AG04450 (cell line): ENCODE measurements around the gene PPM1H. TPM values are rescaled to one million over a fixed set of nuclear protein-coding genes. Genes with fewer than 3 reads are reported as not detected.

Source experiments
- CTCF ChIA-PET: fragments of 300-600, 350-600 bp; formaldehyde crosslinking; extraction: SDS; loops from one replicate; lab custom pipeline; 2022; ENCODE audit warnings: antibody characterized with exemption, inconsistent platforms; lab: Charles Lee
- POLR2A ChIA-PET: fragments of 350-600 bp; formaldehyde crosslinking; extraction: SDS; loops from one replicate; lab custom pipeline; 2021; ENCODE audit warnings: antibody characterized with exemption, inconsistent platforms; lab: Yijun Ruan, JAX
- DNase-seq: peaks from one replicate; pipeline ENCODE4 v3.0.0-alpha.2; 2011; ENCODE audit warnings: low read depth, low spot score
- H3K27ac ChIP-seq: one replicate; pipeline ENCODE4 v1.5.1; 2012; ENCODE audit warnings: low read depth, low read length, control low read depth
- H3K27me3 ChIP-seq: one replicate; pipeline ENCODE4 v1.6.0; 2012; ENCODE audit warnings: low read length; ENCODE audit not compliant: control insufficient read depth, insufficient read depth
- H3K4me3 ChIP-seq: 2 replicates; pipeline ENCODE4 v1.5.1; 2011; ENCODE audit warnings: mild to moderate bottlenecking, low read depth, low read length, control low read depth
- H3K9me3 ChIP-seq: 2 replicates; pipeline ENCODE4 v1.5.1; 2012; ENCODE audit warnings: low read length; ENCODE audit not compliant: control insufficient read depth, insufficient read depth
- CTCF ChIP-seq: IDR thresholded peaks from 2 replicates; pipeline ENCODE4 v1.5.1; 2011; ENCODE audit warnings: low read depth, low read length, control low read depth, inconsistent platforms
- polyA plus RNA-seq: library from polyadenylated mRNA; depleted of rRNA; stranded (reverse); fragments of >200 nt; gene quantifications from 2 replicates; pipeline ENCODE4 v1.2.3, GENCODE V29; 2011

The PPM1H gene
- polyA plus RNA-seq, 1 experiment: 0.12 TPM

- ChIA-PET CTCF (interaction anchor here (0.7 kb wide), 1 partner anchor 65 kb away, joined by 3 read pairs; no protein-coding TSS in a partner anchor), POLR2A (no interaction called here)
- Histone ChIP-seq H3K27me3 (no peaks in the 10 kb centered on the region), H3K27ac (no peak overlapping the region), H3K4me3 (no peak overlapping the region), H3K9me3 (no peaks in the 10 kb centered on the region)
- no peak for DNase-seq
- no peak for TF ChIP-seq CTCF
Measured at GRCh38 chr12:62737615-62738014, 197.3 kb downstream of the PPM1H start.

- POLR2A ChIA-PET: no interaction called here
- Histone ChIP-seq H3K27ac (no peak overlapping the region), H3K27me3 (no peaks in the 10 kb centered on the region), H3K9me3 (no peaks in the 10 kb centered on the region), H3K4me3 (no peak overlapping the region)
- no peak for TF ChIP-seq CTCF
- CTCF ChIA-PET: no interaction called here
- DNase-seq: no peak
Measured at GRCh38 chr12:62737188-62737587, 197.8 kb downstream of the PPM1H start.

- Histone ChIP-seq H3K27ac (no peak overlapping the region), H3K9me3 (no peaks in the 10 kb centered on the region), H3K4me3 (no peak overlapping the region), H3K27me3 (no peaks in the 10 kb centered on the region)
- no peak for DNase-seq
- ChIA-PET CTCF (no interaction called here), POLR2A (no interaction called here)
- no peak for TF ChIP-seq CTCF
Measured at GRCh38 chr12:62736596-62736995, 198.4 kb downstream of the PPM1H start.

GRCh38 chr12:62732861-62733427 lies 202.0 kb downstream of the PPM1H start:
- no peak overlapping the region for H3K4me3 ChIP-seq
- no peak for DNase-seq

More at GRCh38 chr12:62732861-62733427, 202.0 kb downstream of the PPM1H start:
- POLR2A ChIA-PET: no interaction called here
- Histone ChIP-seq H3K27ac (no peak overlapping the region), H3K27me3 (no peaks in the 10 kb centered on the region), H3K9me3 (no peaks in the 10 kb centered on the region)
- CTCF ChIA-PET: no interaction called here
- no peak for TF ChIP-seq CTCF
